ENCODE measurements around the gene SCYL2. TPM values are rescaled to one million over a fixed set of nuclear protein-coding genes. Genes with fewer than 3 reads are reported as not detected.
"Not testable (repeated sequence)": the region's sequence is repeated elsewhere in the genome, so short reads cannot be mapped to it uniquely, and the experiment has no call there.

SCYL2 gene
- total and polyA plus RNA-seq, 4 donors, result 10.0 to 32.5 (median 18.9) TPM

- TF ChIP-seq SP1 (IDR thresholded peaks at IDR 0.05) (no peak), RXRA (IDR thresholded peaks at IDR 0.05) (no peak), RAD21 (IDR thresholded peaks at IDR 0.05) (no peak), CTCF (IDR thresholded peaks at IDR 0.05; ENCODE audit: low read depth, low read length, missing input control) (no peak), GABPA (IDR thresholded peaks at IDR 0.05 in 1 of 2, conservative IDR thresholded peaks at IDR 0.05 in 1 of 2) (no peak), JUND (IDR thresholded peaks at IDR 0.05) (no peak)
These were observed 3.8 kb upstream of the SCYL2 start (continued) for GRCh38 chr12:100263131-100263530.

- not testable (repeated sequence) for H3K4me3 ChIP-seq (ENCODE audit: low read depth in 1 of 3, low read length in 3 of 3); H3K9ac ChIP-seq (ENCODE audit: low read depth in 1 of 2, low read length in 2 of 2); H3K27me3 ChIP-seq (ENCODE audit: control insufficient read depth in 4 of 4, insufficient read depth in 4 of 4, low read length in 3 of 4); H3K27ac ChIP-seq (ENCODE audit: low read depth in 1 of 2, low read length in 2 of 2); DNase-seq (ENCODE audit: low spot score); H3K9me3 ChIP-seq (ENCODE audit: control insufficient read depth in 4 of 4, low read length in 3 of 4); H3K36me3 ChIP-seq (ENCODE audit: control insufficient read depth in 4 of 4, insufficient read depth in 3 of 4, low read depth in 1 of 4, low read length in 3 of 4)
- H3K4me1 ChIP-seq (ENCODE audit: control insufficient read depth in 4 of 4, insufficient read depth in 4 of 4, low read length in 3 of 4), result peaks cover 3 to 19% (median 16%) of the 10 kb centered on the region in 4 donors
- WGBS, result 96% methylated on average over 5 of the region's 5 CpGs
These were observed 1.9 kb upstream of the SCYL2 start for GRCh38 chr12:100265107-100265506.

DNA sequence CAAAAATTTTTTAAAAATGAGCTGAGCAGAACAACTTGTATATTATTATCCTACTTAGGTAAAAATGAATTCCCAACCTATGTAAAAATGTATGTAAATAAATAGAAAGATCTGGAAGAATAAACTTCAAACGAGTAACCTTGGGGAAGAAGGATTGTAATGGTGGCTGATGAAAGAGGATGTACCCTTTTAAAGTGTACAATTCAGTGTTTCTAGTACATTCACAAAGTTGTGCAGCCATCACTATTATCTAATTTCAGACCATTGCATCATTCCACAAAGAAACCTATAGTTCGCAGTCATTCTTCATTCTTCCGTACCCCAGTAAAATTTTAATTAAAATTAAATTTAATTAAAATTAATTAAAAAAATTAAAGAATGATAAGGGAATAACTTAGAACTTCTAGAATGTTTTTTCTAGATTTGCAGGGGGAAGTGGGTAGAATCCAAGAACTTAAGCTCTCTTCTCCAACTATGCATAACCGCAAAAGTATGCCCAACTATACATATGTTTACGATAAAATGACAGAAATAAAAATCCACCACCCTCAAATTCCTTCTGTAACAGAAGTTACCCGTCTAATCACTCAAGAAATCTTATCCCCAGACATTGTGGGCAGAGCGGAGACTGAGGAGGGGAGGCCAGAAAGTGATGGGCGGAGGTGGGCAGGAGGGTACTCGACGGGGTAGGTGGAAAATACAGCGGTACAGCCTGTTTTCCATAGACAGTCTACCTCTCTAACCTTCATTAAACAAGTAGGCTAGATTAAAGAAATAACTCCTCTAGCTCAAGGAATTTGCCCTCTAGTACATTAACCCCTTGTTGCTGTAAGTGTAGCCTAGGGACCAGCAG lies 1.0 kb upstream of the SCYL2 start:
- 67% methylated on average over 11 of the region's 11 CpGs for WGBS
- Histone ChIP-seq H3K27ac (ENCODE audit: low read depth in 1 of 2, low read length in 2 of 2) (peak overlapping the region; percentile 94 to 97), H3K4me3 (ENCODE audit: low read depth in 1 of 3, low read length in 3 of 3) (peak overlapping the region; percentile 74 to 92 (median 90)), H3K36me3 (ENCODE audit: control insufficient read depth in 4 of 4, insufficient read depth in 3 of 4, low read depth in 1 of 4, low read length in 3 of 4) (no peaks in the 10 kb centered on the region), H3K27me3 (ENCODE audit: control insufficient read depth in 4 of 4, insufficient read depth in 4 of 4, low read length in 3 of 4) (no peaks in the 10 kb centered on the region), H3K4me1 (ENCODE audit: control insufficient read depth in 4 of 4, insufficient read depth in 4 of 4, low read length in 3 of 4) (peaks cover 3 to 19% (median 16%) of the 10 kb centered on the region in 4 donors), H3K9me3 (ENCODE audit: control insufficient read depth in 4 of 4, low read length in 3 of 4) (no peaks in the 10 kb centered on the region), H3K9ac (ENCODE audit: low read depth in 1 of 2, low read length in 2 of 2) (peak overlapping the region in 1 of 2 donors; percentile 36)
- no peak for TF ChIP-seq CTCF (IDR thresholded peaks at IDR 0.05; ENCODE audit: low read depth, low read length, missing input control)
- TF ChIP-seq HNF4A (conservative IDR thresholded peaks at IDR 0.05), result peak in 1 of 2 donors; percentile 18
- no peak for DNase-seq (ENCODE audit: low spot score)

DNA sequence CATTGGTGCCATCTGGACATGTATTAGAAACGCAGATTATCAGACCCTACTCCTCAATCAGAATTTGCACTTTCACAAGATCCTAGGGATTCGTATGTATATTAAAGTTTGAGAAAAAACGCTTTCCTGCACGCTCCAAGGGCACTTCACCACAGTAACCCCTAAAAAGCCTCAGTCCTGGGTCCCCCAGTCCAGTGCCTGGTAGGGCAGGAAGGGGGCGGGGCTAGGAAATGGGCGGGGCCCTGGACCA lies 467 bp upstream of the SCYL2 start:
- peak overlapping the region; percentile 74 to 92 (median 90) for H3K4me3 ChIP-seq (ENCODE audit: low read depth in 1 of 3, low read length in 3 of 3)
- no peaks in the 10 kb centered on the region for H3K9me3 ChIP-seq (ENCODE audit: control insufficient read depth in 4 of 4, low read length in 3 of 4)
- peak overlapping the region; percentile 94 to 97 for H3K27ac ChIP-seq (ENCODE audit: low read depth in 1 of 2, low read length in 2 of 2)
- no peaks in the 10 kb centered on the region for H3K36me3 ChIP-seq (ENCODE audit: control insufficient read depth in 4 of 4, insufficient read depth in 3 of 4, low read depth in 1 of 4, low read length in 3 of 4)
- H3K27me3 ChIP-seq (ENCODE audit: control insufficient read depth in 4 of 4, insufficient read depth in 4 of 4, low read length in 3 of 4), result no peaks in the 10 kb centered on the region
- 1% methylated on average over 6 of the region's 6 CpGs for WGBS
- H3K4me1 ChIP-seq (ENCODE audit: control insufficient read depth in 4 of 4, insufficient read depth in 4 of 4, low read length in 3 of 4), result peaks cover 3 to 19% (median 17%) of the 10 kb centered on the region in 4 donors
- peak overlapping the region in 1 of 2 donors; percentile 36 for H3K9ac ChIP-seq (ENCODE audit: low read depth in 1 of 2, low read length in 2 of 2)
- no peak for DNase-seq (ENCODE audit: low spot score)
- TF ChIP-seq EGR1 (IDR thresholded peaks at IDR 0.05; ENCODE audit: low read depth in 2 of 2), result no peak
- TF ChIP-seq NR2F2 (IDR thresholded peaks at IDR 0.05), result no peak
- no peak for TF ChIP-seq CTCF (IDR thresholded peaks at IDR 0.05; ENCODE audit: low read depth, low read length, missing input control)
- no peak for TF ChIP-seq TAF1 (conservative IDR thresholded peaks at IDR 0.05)
- no peak for TF ChIP-seq FOXA1 (IDR thresholded peaks at IDR 0.05)
- TF ChIP-seq, protein P1, sequence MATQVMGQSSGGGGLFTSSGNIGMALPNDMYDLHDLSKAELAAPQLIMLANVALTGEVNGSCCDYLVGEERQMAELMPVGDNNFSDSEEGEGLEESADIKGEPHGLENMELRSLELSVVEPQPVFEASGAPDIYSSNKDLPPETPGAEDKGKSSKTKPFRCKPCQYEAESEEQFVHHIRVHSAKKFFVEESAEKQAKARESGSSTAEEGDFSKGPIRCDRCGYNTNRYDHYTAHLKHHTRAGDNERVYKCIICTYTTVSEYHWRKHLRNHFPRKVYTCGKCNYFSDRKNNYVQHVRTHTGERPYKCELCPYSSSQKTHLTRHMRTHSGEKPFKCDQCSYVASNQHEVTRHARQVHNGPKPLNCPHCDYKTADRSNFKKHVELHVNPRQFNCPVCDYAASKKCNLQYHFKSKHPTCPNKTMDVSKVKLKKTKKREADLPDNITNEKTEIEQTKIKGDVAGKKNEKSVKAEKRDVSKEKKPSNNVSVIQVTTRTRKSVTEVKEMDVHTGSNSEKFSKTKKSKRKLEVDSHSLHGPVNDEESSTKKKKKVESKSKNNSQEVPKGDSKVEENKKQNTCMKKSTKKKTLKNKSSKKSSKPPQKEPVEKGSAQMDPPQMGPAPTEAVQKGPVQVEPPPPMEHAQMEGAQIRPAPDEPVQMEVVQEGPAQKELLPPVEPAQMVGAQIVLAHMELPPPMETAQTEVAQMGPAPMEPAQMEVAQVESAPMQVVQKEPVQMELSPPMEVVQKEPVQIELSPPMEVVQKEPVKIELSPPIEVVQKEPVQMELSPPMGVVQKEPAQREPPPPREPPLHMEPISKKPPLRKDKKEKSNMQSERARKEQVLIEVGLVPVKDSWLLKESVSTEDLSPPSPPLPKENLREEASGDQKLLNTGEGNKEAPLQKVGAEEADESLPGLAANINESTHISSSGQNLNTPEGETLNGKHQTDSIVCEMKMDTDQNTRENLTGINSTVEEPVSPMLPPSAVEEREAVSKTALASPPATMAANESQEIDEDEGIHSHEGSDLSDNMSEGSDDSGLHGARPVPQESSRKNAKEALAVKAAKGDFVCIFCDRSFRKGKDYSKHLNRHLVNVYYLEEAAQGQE (IDR thresholded peaks at IDR 0.05), result no peak
- no peak for TF ChIP-seq GABPA (IDR thresholded peaks at IDR 0.05 in 1 of 2, conservative IDR thresholded peaks at IDR 0.05 in 1 of 2)
- no peak for TF ChIP-seq SP1 (IDR thresholded peaks at IDR 0.05)
- no peak for TF ChIP-seq ATF3 (IDR thresholded peaks at IDR 0.05)
- TF ChIP-seq HNF4G (IDR thresholded peaks at IDR 0.05), result no peak
- no peak for TF ChIP-seq JUND (IDR thresholded peaks at IDR 0.05)

Data from liver (tissue), 9 donors.